Activated CD8-positive, alpha-beta memory T cell treated with anti-CD3 and anti-CD28 coated beads, Interleukin-2, amount 50 U/mL, for 1 hour (primary cell): ENCODE results near the gene GALNT10.
"Not testable (repeated sequence)": the region's sequence is repeated elsewhere in the genome, so short reads cannot be mapped to it uniquely, and the experiment has no call there.

Experiments used
- DNase-seq: peaks from one replicate; pipeline ENCODE4 v3.0.0-alpha.2; 2020; ENCODE audit errors: extremely low read depth

GALNT10 gene, protein sequence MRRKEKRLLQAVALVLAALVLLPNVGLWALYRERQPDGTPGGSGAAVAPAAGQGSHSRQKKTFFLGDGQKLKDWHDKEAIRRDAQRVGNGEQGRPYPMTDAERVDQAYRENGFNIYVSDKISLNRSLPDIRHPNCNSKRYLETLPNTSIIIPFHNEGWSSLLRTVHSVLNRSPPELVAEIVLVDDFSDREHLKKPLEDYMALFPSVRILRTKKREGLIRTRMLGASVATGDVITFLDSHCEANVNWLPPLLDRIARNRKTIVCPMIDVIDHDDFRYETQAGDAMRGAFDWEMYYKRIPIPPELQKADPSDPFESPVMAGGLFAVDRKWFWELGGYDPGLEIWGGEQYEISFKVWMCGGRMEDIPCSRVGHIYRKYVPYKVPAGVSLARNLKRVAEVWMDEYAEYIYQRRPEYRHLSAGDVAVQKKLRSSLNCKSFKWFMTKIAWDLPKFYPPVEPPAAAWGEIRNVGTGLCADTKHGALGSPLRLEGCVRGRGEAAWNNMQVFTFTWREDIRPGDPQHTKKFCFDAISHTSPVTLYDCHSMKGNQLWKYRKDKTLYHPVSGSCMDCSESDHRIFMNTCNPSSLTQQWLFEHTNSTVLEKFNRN

DNA sequence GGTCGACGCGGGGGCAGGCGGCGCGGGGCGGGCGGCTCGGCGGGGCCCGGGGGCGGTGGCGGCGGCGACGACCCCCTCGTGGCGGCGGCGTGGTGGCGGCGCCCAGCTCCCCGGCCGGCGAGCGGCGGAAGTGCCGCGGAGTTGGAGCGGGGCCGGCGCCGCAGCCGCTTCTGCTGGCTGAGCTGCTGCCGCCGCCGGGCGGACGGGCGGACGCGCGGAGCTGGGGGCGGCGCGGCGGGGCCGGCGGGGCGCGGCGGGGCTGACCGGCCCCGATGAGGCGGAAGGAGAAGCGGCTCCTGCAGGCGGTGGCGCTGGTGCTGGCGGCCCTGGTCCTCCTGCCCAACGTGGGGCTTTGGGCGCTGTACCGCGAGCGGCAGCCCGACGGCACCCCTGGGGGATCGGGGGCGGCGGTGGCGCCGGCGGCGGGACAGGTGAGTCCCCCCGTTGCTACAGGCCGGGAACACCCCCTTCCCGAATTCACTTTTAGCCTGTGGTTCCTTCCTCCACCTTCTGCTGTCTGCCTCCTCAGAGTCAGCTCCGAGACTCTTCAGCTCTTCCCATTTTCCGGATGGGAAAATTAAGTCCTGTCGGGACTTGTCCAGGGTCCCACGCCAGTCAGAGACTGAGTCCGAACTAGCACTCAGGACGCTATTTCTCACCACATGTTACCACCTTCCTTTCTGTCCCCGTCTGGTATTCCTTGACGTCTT is at the start of gene GALNT10:
GALNT10 (plus strand) TSS at position 139 of the 710 bp plus-strand sequence; CDS start at position 273, 134 bp downstream.
- DNase-seq = no peak

DNA sequence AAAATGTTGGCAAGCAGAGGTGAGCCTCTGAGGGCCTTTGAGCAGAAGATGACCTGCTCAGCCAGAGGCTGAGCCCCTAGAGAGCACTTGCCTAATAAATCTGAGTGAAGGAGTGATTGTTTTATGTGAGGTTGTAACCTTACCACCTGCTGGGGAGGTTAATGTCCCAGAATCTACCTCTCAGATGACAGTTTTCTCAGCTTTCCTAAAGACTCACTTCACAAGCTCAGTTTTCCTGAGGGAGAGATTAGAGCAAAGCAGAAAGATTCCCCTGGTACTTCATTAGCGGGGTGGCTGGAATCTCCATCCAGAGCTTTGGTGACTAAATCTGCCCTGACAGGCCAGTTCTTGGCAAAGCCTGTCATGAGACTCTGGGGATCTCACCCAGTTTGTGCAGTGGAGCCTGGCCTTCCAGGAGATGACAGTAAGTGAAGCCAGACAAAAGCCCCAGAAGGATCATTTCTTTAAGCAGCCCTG is 48.8 kb upstream of the GALNT10 start:
- no peak for DNase-seq

- no peak for DNase-seq
Observed at GRCh38 chr5:154143211-154143641, 47.3 kb upstream of the GALNT10 start.

GRCh38 chr5:154145268-154145667 is 45.3 kb upstream of the GALNT10 start:
- DNase-seq = no peak

DNA sequence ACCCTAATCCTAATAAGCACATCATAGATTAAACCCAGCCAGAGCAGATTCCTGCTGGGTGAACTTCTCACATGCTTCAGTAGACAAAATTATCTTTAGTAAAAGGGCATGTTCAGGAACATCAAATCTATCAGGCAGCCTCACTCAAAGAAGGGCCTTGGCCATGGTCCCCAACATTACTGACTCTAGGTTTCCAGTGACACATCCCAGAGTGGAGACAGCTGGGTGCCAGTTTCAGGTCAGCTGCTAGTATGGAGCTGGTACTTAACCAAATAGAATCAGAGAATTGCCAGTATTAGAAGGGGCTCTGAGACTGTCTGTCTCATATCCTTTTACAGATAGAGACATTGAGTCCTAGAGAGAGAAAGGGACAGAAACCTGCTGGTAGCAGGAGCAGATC is 44.1 kb upstream of the GALNT10 start:
- DNase-seq = no peak

- no peak for DNase-seq
Observed at GRCh38 chr5:154147666-154148065, 42.9 kb upstream of the GALNT10 start.

- not testable (repeated sequence) for DNase-seq
Observed at GRCh38 chr5:154150471-154150870, 40.1 kb upstream of the GALNT10 start.

DNA sequence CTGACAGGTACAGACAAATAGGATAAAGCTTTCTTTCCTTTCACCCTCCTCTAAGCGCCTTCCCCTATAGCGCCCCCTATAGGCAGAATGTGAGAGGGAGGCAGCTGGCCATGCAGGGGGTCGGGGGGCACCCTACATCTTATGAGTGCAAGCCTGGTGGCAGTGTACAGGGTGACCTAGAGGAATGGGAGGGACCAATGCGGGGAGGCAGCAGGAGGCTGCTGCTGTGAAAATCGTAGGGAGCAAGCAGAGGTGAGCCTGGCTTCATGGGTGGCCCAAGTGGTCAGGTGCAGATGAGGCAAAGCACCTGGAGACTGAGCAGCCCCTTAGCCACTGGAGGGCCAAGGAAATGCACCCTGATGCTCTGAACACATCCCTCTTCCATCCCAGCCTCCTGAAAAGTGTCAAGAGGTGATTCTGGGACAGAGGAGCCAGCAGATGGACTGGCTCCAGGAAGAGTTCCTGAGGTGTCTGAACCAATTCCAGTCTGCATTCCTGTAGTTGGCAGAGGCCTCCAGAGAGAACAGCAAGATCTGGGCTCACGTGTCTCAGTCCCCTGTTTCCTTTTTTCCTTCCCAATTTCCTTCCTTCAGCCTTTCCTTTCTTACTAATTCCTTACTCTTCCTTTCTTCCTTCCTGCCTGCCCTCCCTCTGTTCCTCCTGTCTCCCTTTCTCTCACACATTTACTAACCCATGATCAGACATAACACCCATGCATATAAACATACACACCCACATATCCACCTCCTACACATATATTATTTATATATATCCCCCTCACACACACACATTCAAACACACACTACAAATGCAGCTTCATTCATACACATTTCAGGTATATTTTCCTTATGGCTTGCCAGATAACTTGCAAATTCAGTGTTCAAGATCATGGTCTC is 32.8 kb upstream of the GALNT10 start:
- no peak for DNase-seq

DNA sequence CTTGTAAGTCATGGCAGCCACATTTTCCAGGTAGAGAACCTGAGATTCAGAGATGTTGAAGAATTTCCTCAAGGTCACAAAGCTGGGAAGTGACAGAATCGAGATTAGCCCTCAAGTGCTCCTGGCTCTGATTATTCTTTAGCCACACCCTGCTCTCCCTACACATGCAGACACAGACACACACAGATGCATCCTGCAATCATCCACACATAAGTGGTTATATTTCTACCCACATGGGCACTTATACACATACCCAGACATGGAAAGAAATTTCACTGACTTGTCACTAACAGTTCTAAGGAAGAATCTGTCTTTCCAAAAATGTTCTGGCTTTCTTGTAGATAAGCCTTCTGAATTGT is 32.2 kb upstream of the GALNT10 start:
- DNase-seq = no peak

DNA sequence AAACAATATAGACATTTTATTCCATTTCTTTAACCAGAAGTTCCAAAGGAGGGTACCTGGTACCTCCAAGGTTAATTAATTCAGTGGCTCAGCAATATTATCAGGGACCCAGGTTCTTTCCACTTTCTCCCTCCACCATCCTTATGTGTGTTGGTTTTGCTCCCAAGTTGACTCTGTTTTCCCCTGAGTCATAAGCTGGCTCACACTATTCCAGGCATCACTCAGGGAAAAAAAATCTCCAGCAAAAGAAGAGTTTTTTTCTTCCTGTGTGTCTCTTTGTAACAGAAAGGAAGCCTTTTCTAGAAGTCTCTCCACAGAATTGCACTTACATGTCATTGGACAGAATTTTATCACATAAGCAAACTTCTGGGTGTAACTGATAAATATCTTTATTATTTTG is 31.2 kb upstream of the GALNT10 start:
- no peak for DNase-seq

GRCh38 chr5:154162539-154163151 is 27.9 kb upstream of the GALNT10 start:
- DNase-seq = no peak

DNA sequence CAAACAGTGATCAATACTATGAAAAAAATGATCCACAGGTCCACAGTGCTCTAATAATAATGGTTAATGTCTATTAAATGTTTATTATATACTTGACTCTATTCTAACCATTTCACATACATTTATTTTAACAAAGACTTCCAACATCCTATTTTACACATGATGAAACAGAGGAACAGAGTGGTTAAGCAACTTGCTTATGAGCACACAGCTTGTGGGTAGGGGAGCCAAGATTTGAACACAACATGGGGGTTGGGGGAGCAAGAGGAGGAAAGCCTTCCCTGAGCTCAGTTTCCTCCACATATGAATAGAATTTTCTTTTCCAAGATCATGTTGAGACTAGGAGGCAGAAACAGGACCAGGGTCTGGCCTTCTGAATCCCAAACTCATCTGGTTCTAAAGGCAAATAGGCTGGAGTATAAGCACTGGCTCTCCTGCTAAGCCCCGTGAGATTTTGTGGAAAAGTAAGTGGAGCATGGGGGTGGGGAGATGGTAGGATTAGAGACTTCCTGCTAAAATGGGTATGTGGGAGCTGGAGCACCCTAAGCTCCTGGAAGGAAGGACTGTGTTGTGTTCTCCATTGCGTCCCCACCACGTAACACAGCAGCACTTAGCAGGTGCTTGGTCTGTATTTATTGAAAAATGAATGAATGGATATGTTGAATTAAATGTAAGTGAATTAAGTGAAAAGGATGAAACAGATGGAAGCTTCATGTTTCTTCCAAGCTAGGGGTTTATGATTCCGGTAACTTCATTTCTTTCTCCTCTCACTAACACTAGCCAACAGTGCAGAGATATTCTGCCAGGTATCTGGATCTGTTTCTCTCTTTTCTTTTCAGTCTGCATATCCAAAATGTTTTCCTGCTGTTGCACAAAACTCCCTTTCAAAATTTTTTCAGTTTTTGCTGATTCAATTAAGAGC is 26.9 kb upstream of the GALNT10 start:
- DNase-seq = no peak

GRCh38 chr5:154164249-154164581 is 26.3 kb upstream of the GALNT10 start:
- no peak for DNase-seq

- DNase-seq = no peak
Observed at GRCh38 chr5:154165886-154166285, 24.6 kb upstream of the GALNT10 start.

DNA sequence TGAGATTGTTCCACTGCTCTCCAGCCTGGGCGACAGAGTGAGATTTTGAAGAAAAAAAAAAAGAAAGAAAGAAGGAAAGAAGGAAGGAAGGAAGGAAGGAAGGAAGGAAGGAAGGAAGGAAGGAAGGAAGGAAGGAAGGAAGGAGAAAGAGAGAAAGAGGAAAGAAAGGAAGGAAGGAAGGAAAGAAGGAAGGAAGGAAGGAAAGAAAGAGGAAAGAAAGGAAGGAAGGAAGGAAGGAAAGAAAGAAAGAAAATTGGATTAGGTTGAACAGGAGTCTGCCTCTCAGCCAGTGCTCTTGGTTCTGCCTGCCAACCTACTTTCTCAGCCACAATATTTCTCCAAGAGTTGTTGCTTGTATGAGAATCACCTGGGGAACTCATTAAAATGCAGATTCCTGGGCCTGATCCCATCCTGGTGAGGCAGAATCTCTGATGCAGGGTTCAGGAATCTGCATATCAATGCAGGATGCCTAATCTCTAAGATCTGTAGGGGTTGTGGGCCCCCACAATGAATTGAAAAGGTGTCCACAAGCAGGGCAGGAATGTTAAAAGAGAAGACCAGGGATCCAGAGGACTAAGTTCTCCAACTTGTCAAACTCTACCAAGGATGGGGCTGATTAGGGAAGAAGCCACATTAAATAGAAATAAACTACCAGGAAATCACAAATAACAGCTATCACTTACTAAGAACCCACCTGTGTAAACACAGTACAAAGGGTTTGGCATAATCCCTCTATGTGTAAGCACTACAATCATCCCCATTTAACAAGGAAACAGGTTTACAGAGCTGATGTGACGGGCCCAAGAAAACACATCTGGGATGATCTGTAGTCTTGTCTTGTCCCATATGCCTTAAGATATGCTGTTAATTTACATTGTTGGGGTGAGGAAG is 23.4 kb upstream of the GALNT10 start:
- no peak for DNase-seq

DNA sequence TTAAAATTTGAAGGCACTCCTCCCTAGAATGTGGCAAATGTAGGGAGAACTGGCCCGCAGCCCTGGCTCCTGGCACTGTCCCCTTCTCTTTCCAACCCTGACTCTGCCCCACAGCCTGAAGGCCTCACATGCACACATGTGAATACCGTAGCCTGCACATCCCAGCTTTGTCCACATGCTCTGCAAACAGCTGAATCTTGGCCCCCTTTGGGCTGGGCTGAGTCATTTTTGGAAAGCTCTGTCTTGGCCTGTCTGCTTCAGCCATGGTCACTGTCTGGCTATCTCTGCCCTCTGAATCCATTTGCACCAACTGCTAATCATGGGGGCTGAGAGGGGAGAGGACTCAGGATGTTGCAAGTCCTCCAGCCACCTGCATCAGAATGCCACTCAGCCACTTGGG is 22.1 kb upstream of the GALNT10 start:
- DNase-seq = no peak

DNA sequence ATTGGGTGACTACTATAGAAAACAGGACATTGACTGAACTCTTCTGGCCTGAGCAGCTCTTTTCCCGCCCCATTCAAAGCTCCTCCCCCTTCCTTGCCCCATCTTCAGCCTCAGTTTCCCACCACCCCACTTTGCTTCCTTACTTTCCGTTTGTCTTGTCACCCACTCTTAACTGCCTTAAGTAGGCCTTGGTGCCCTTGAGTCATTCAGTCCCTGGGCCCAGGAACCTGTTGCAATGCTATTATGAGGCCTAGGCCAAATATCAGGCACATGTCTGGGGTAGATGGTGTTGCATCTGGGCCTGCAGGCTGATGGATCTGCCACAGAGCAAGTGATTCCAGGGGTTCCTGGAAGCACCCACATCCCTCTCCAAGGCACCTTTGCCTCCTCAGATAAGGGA is 17.7 kb upstream of the GALNT10 start:
- DNase-seq = no peak

DNA sequence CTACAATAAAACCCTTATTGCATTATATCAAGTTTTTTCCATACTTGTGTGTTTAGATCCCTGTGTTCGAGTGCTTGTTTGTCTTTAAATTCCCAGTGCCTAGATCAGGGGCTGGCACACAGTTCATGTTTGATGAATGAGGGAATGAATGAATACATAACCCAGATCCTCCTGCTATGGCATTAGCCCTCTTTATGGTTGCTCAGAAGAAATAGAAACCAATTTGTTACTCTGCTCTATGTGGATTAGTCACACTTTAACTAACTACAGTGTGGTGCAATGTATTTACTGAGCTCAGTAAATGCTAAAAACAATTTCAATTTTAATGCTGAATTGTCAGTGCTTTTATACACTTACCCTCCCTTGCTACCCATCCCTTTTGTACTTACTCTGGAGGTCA is 16.4 kb upstream of the GALNT10 start:
- DNase-seq = no peak

DNA sequence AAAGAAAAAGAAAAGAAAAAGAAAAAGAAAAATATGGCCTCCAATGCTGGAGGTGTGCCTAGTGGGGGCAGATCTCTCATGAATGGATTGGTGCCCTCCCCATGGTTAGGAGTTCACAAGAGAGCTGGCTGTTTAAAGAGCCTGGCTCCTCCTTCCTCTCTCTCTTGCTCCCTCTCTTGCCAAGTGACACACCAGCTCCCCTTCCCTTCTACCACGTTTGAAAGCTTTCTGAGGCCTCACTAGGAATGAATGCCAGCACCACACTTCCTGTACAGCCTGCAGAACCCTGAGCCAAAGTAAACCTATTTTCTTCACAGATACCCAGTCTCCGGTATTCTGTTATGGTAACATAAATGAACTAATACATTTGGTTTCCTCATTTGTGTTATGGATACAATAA is 14.4 kb upstream of the GALNT10 start:
- no peak for DNase-seq
